ENCODE results near the gene EPB41L1.

Gene EPB41L1

GRCh38 chr20:36253036-36253435 is 98.5 kb downstream of the EPB41L1 start:
- Histone ChIP-seq H3K9me3 (ENCODE audit: insufficient read depth, low read length) (no peaks in the 10 kb centered on the region), H3K27ac (ENCODE audit: low read length) (no peak overlapping the region), H4K20me1 (ENCODE audit: insufficient read depth, low read length) (no peaks in the 10 kb centered on the region; the same call in 1 of the 2 replicates), H3K4me2 (ENCODE audit: low read length) (no peak overlapping the region), H3K4me1 (ENCODE audit: low read length) (no peaks in the 10 kb centered on the region), H3K27me3 (ENCODE audit: low read depth, low read length) (no peaks in the 10 kb centered on the region), H3K79me2 (ENCODE audit: low read length) (peaks cover 8% of the 10 kb centered on the region; the same call in 1 of the 2 replicates), H3K4me3 (ENCODE audit: low read length) (no peak overlapping the region), H3K9ac (ENCODE audit: low read length) (no peak overlapping the region), H3K36me3 (replicated peaks; ENCODE audit: low read depth, low read length) (peaks cover 46% of the 10 kb centered on the region), H2AFZ (ENCODE audit: low read depth, low read length) (no peak overlapping the region)
- TF ChIP-seq CTCF (IDR thresholded peaks at IDR 0.05; ENCODE audit: low read depth, low read length) (no peak), EZH2phosphoT487 (IDR thresholded peaks at IDR 0.05; ENCODE audit: low read depth) (no peak)

GRCh38 chr20:36254076-36254475 is 99.5 kb downstream of the EPB41L1 start:
- Histone ChIP-seq H3K4me3 (ENCODE audit: low read length) (no peak overlapping the region), H3K4me2 (ENCODE audit: low read length) (no peak overlapping the region), H3K4me1 (ENCODE audit: low read length) (no peaks in the 10 kb centered on the region), H3K9me3 (ENCODE audit: insufficient read depth, low read length) (no peaks in the 10 kb centered on the region), H3K79me2 (ENCODE audit: low read length) (peaks cover 8% of the 10 kb centered on the region; the same call in 1 of the 2 replicates), H4K20me1 (ENCODE audit: insufficient read depth, low read length) (no peaks in the 10 kb centered on the region; the same call in 1 of the 2 replicates), H3K9ac (ENCODE audit: low read length) (no peak overlapping the region), H3K36me3 (replicated peaks; ENCODE audit: low read depth, low read length) (peaks cover 37% of the 10 kb centered on the region), H3K27ac (ENCODE audit: low read length) (no peak overlapping the region), H3K27me3 (ENCODE audit: low read depth, low read length) (no peaks in the 10 kb centered on the region), H2AFZ (ENCODE audit: low read depth, low read length) (no peak overlapping the region)
- no peak for TF ChIP-seq CTCF (IDR thresholded peaks at IDR 0.05; ENCODE audit: low read depth, low read length)
- TF ChIP-seq EZH2phosphoT487 (IDR thresholded peaks at IDR 0.05; ENCODE audit: low read depth) = no peak

GRCh38 chr20:36255445-36255844 is 100.9 kb downstream of the EPB41L1 start:
- no peak overlapping the region for H3K4me2 ChIP-seq (ENCODE audit: low read length)
- peaks cover 5% of the 10 kb centered on the region; the same call in 1 of the 2 replicates for H3K79me2 ChIP-seq (ENCODE audit: low read length)
- no peaks in the 10 kb centered on the region for H3K4me1 ChIP-seq (ENCODE audit: low read length)
- H3K27me3 ChIP-seq (ENCODE audit: low read depth, low read length) = no peaks in the 10 kb centered on the region
- no peaks in the 10 kb centered on the region for H3K9me3 ChIP-seq (ENCODE audit: insufficient read depth, low read length)
- peaks cover 25% of the 10 kb centered on the region for H3K36me3 ChIP-seq (replicated peaks; ENCODE audit: low read depth, low read length)
- no peak overlapping the region for H2AFZ ChIP-seq (ENCODE audit: low read depth, low read length)
- H3K9ac ChIP-seq (ENCODE audit: low read length) = no peak overlapping the region
- no peak for TF ChIP-seq EZH2phosphoT487 (IDR thresholded peaks at IDR 0.05; ENCODE audit: low read depth)
- TF ChIP-seq CTCF (IDR thresholded peaks at IDR 0.05; ENCODE audit: low read depth, low read length) = no peak
- no peaks in the 10 kb centered on the region; the same call in 1 of the 2 replicates for H4K20me1 ChIP-seq (ENCODE audit: insufficient read depth, low read length)
- no peak overlapping the region for H3K27ac ChIP-seq (ENCODE audit: low read length)
- no peak overlapping the region for H3K4me3 ChIP-seq (ENCODE audit: low read length)

GRCh38 chr20:36259177-36260061 is 104.9 kb downstream of the EPB41L1 start:
- TF ChIP-seq CTCF (IDR thresholded peaks at IDR 0.05; ENCODE audit: low read depth, low read length) (no peak), EZH2phosphoT487 (IDR thresholded peaks at IDR 0.05; ENCODE audit: low read depth) (no peak)

More at GRCh38 chr20:36259177-36260061, 104.9 kb downstream of the EPB41L1 start:
- H3K4me1 ChIP-seq (ENCODE audit: low read length) = no peaks in the 10 kb centered on the region
- H3K79me2 ChIP-seq (ENCODE audit: low read length) = no peaks in the 10 kb centered on the region
- H3K9me3 ChIP-seq (ENCODE audit: insufficient read depth, low read length) = no peaks in the 10 kb centered on the region
- H2AFZ ChIP-seq (ENCODE audit: low read depth, low read length) = no peak overlapping the region
- no peaks in the 10 kb centered on the region for H3K27me3 ChIP-seq (ENCODE audit: low read depth, low read length)
- H3K4me2 ChIP-seq (ENCODE audit: low read length) = no peak overlapping the region
- H3K4me3 ChIP-seq (ENCODE audit: low read length) = no peak overlapping the region
- H3K36me3 ChIP-seq (replicated peaks; ENCODE audit: low read depth, low read length) = peaks cover 12% of the 10 kb centered on the region
- H4K20me1 ChIP-seq (ENCODE audit: insufficient read depth, low read length) = no peaks in the 10 kb centered on the region
- no peak overlapping the region for H3K27ac ChIP-seq (ENCODE audit: low read length)
- H3K9ac ChIP-seq (ENCODE audit: low read length) = no peak overlapping the region

Data from OCI-LY3 (cell line).